Liver (tissue), 9 donors: ENCODE data around the gene FRAS1. TPM values are rescaled to one million over a fixed set of nuclear protein-coding genes. Genes with fewer than 3 reads are reported as not detected.

ENCODE experiments used
- DNase-seq: peaks from one replicate; pipeline ENCODE4 v3.0.0-alpha.2; 2017; ENCODE audit warnings: low spot score
- H3K27ac ChIP-seq, 2 donors: one replicate each; pipeline ENCODE4 v1.7.0; 2013; ENCODE audit warnings: inconsistent platforms in 2 of 2, low read length in 2 of 2, control low read depth in 1 of 2, low read depth in 1 of 2, mild to moderate bottlenecking in 1 of 2
- H3K27me3 ChIP-seq, 4 donors: one replicate each; pipeline versions ENCODE4 v1.6.1 to v1.7.0; 2013; ENCODE audit warnings: low read length in 3 of 4, inconsistent platforms in 1 of 4, mild to moderate bottlenecking in 1 of 4, moderate library complexity in 1 of 4; ENCODE audit not compliant: control insufficient read depth in 4 of 4, insufficient read depth in 4 of 4
- H3K36me3 ChIP-seq, 4 donors: one replicate each; pipeline versions ENCODE4 v1.6.1 to v1.7.0; 2013; ENCODE audit warnings: low read length in 3 of 4, mild to moderate bottlenecking in 3 of 4, low read depth in 1 of 4, moderate library complexity in 1 of 4; ENCODE audit not compliant: control insufficient read depth in 4 of 4, insufficient read depth in 3 of 4
- H3K4me1 ChIP-seq, 4 donors: one replicate each; pipeline versions ENCODE4 v1.6.1 to v1.7.0; 2013; ENCODE audit warnings: low read length in 3 of 4, mild to moderate bottlenecking in 3 of 4, moderate library complexity in 1 of 4; ENCODE audit not compliant: control insufficient read depth in 4 of 4, insufficient read depth in 4 of 4
- H3K4me3 ChIP-seq, 3 donors: one replicate each; pipeline versions ENCODE4 v1.6.1 to v1.7.0; 2013; ENCODE audit warnings: low read length in 3 of 3, control low read depth in 1 of 3, low read depth in 1 of 3, mild to moderate bottlenecking in 1 of 3
- H3K9ac ChIP-seq, 2 donors: one replicate each; pipeline ENCODE4 v1.7.0; 2013; ENCODE audit warnings: low read length in 2 of 2, mild to moderate bottlenecking in 2 of 2, moderate library complexity in 2 of 2, control low read depth in 1 of 2, low read depth in 1 of 2
- H3K9me3 ChIP-seq, 4 donors: one replicate each; pipeline versions ENCODE4 v1.6.1 to v1.7.0; 2013; ENCODE audit warnings: low read length in 3 of 4; ENCODE audit not compliant: control insufficient read depth in 4 of 4
- ATF3 ChIP-seq: IDR thresholded peaks from 2 replicates; pipeline ENCODE4 v1.6.1; 2016; ENCODE audit warnings: antibody characterized with exemption
- CTCF ChIP-seq: fragments of 150-350 bp; IDR thresholded peaks from 2 replicates; pipeline ENCODE4 v1.5.1; 2017; ENCODE audit warnings: improper control_type of control experiment, low read depth, low read length; ENCODE audit not compliant: missing input control
- EGR1 ChIP-seq, 2 donors: IDR thresholded peaks; 2 replicates each; pipeline ENCODE4 v1.6.1; 2016 to 2018; ENCODE audit warnings: antibody characterized with exemption in 2 of 2, low read depth in 2 of 2
- FOXA1 ChIP-seq: IDR thresholded peaks from 2 replicates; pipeline ENCODE4 v1.6.1; 2016; ENCODE audit warnings: antibody characterized with exemption
- FOXA2 ChIP-seq: IDR thresholded peaks from 2 replicates; pipeline ENCODE4 v1.6.1; 2016; ENCODE audit warnings: antibody characterized with exemption
- GABPA ChIP-seq, 2 donors: IDR thresholded peaks in 1 of 2; conservative IDR thresholded peaks in 1 of 2; 2 replicates each; pipeline ENCODE4 v1.6.1; 2016; ENCODE audit warnings: antibody characterized with exemption in 2 of 2, mild to moderate bottlenecking in 1 of 2, moderate library complexity in 1 of 2
- HNF4A ChIP-seq, 2 donors: conservative IDR thresholded peaks; 2 replicates each; pipeline ENCODE4 v1.6.1; 2016; ENCODE audit warnings: antibody characterized with exemption in 2 of 2, mild to moderate bottlenecking in 2 of 2
- HNF4G ChIP-seq: IDR thresholded peaks from 2 replicates; pipeline ENCODE4 v1.6.1; 2016; ENCODE audit warnings: antibody characterized with exemption
- MAX ChIP-seq: IDR thresholded peaks from 2 replicates; pipeline ENCODE4 v1.6.1; 2016; ENCODE audit warnings: antibody characterized with exemption
- NR2F2 ChIP-seq: IDR thresholded peaks from 2 replicates; pipeline ENCODE4 v1.6.1; 2016; ENCODE audit warnings: antibody characterized with exemption
- RAD21 ChIP-seq, 2 donors: IDR thresholded peaks; 2 replicates each; pipeline ENCODE4 v1.6.1; 2016; ENCODE audit warnings: antibody characterized with exemption in 2 of 2, mild to moderate bottlenecking in 2 of 2
- REST ChIP-seq: IDR thresholded peaks from 2 replicates; pipeline ENCODE4 v1.6.1; 2016; ENCODE audit warnings: antibody characterized with exemption, mild to moderate bottlenecking
- RXRA ChIP-seq, 2 donors: IDR thresholded peaks; 2 replicates each; pipeline ENCODE4 v1.6.1; 2017 to 2018; ENCODE audit warnings: antibody characterized with exemption in 2 of 2, mild to moderate bottlenecking in 1 of 2
- SP1 ChIP-seq: IDR thresholded peaks from 2 replicates; pipeline ENCODE4 v1.6.1; 2018; ENCODE audit warnings: antibody characterized with exemption, mild to moderate bottlenecking
- TAF1 ChIP-seq: conservative IDR thresholded peaks from 2 replicates; pipeline ENCODE4 v1.6.1; 2016; ENCODE audit warnings: antibody characterized with exemption, mild to moderate bottlenecking
- YY1 ChIP-seq: IDR thresholded peaks from 2 replicates; pipeline ENCODE4 v1.6.1; 2016; ENCODE audit warnings: antibody characterized with exemption, mild to moderate bottlenecking
- WGBS: extraction: QIAGEN DNeasy Blood & Tissue Kit; methylation state at CpG from one replicate; pipeline ENCODE4 v1.1.7; 2013; 5-methylcytosine and 5-hydroxymethylcytosine counted together
- polyA plus RNA-seq, 2 donors: library from polyadenylated mRNA; stranded (reverse) in 1 of 2; unstranded in 1 of 2; fragments of 200-250 nt in 1 of 2; fragments of >200 nt in 1 of 2; fragmentation: Nextera tagmentation in 1 of 2; extraction: Ambion mirVana in 1 of 2; gene quantifications; one replicate each; pipeline versions ENCODE4 v1.2.1 to v1.2.3, GENCODE V29; 2013 to 2015
- total RNA-seq, 2 donors: library from RNA; depleted of rRNA; stranded (reverse); fragments of >200 nt; gene quantifications; one replicate each; pipeline ENCODE4 v1.2.3, GENCODE V29; 2014
- TF ChIP-seq, protein P1 (sequence below): IDR thresholded peaks from 2 replicates; pipeline ENCODE4 v1.6.1; 2016; ENCODE audit warnings: antibody characterized with exemption
- donor health status: healthy.
- donor health status: healthy.
- donor health status: healthy.
- donor health status: healthy.
- donor health status: healthy.

The FRAS1 gene
- total and polyA plus RNA-seq, 4 donors: 0.08 to 6.0 (median 1.1) TPM

- TF ChIP-seq REST (no peak), MAX (no peak), TAF1 (no peak), HNF4G (no peak), RAD21 (IDR thresholded peaks at IDR 0.05) (no peak), ATF3 (no peak), GABPA (IDR thresholded peaks at IDR 0.05 in 1 of 2, conservative IDR thresholded peaks at IDR 0.05 in 1 of 2) (no peak), EGR1 (IDR thresholded peaks at IDR 0.05; ENCODE audit: low read depth in 2 of 2) (no peak), RXRA (IDR thresholded peaks at IDR 0.05) (no peak), CTCF (no peak), FOXA2 (no peak), HNF4A (conservative IDR thresholded peaks at IDR 0.05) (no peak), NR2F2 (no peak), SP1 (no peak), YY1 (no peak)
- TF ChIP-seq, protein P1, sequence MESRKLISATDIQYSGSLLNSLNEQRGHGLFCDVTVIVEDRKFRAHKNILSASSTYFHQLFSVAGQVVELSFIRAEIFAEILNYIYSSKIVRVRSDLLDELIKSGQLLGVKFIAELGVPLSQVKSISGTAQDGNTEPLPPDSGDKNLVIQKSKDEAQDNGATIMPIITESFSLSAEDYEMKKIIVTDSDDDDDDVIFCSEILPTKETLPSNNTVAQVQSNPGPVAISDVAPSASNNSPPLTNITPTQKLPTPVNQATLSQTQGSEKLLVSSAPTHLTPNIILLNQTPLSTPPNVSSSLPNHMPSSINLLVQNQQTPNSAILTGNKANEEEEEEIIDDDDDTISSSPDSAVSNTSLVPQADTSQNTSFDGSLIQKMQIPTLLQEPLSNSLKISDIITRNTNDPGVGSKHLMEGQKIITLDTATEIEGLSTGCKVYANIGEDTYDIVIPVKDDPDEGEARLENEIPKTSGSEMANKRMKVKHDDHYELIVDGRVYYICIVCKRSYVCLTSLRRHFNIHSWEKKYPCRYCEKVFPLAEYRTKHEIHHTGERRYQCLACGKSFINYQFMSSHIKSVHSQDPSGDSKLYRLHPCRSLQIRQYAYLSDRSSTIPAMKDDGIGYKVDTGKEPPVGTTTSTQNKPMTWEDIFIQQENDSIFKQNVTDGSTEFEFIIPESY: no peak
- WGBS: 82% methylated on average over 3 of the region's 3 CpGs
Measured at GRCh38 chr4:78457751-78458150, 400.6 kb downstream of the FRAS1 start.

DNA sequence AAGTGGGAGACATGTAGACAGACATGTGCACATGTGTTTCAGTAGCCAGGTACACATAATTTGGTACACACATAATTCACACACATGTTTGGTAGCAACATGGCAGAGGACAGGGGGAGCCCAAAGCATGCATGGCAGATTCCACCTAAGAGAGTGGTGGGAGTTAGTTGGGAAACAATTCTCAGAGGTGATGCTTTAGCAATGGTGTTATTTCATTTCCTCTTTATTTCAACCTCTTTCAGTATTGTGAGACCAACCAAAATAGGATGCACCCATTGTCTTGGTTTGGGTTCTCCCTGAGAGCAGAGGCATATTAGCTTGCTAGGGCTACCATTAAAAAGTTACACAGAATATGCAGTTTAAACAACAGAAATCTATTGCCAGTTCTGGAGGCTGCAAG lies 402.2 kb downstream of the FRAS1 start:
- Histone ChIP-seq H3K9ac (no peak overlapping the region), H3K36me3 (no peaks in the 10 kb centered on the region), H3K4me1 (no peaks in the 10 kb centered on the region), H3K9me3 (no peaks in the 10 kb centered on the region), H3K27ac (no peak overlapping the region), H3K4me3 (no peak overlapping the region), H3K27me3 (peaks cover 0 to under 1% (median 0%) of the 10 kb centered on the region in 4 donors)
- TF ChIP-seq TAF1 (no peak), YY1 (no peak), GABPA (IDR thresholded peaks at IDR 0.05 in 1 of 2, conservative IDR thresholded peaks at IDR 0.05 in 1 of 2) (no peak), ATF3 (no peak), FOXA1 (no peak), CTCF (no peak)
- no peak for DNase-seq

More at GRCh38 chr4:78457751-78458150, 400.6 kb downstream of the FRAS1 start:
- Histone ChIP-seq H3K4me1 (no peaks in the 10 kb centered on the region), H3K36me3 (no peaks in the 10 kb centered on the region), H3K9me3 (no peaks in the 10 kb centered on the region), H3K27ac (no peak overlapping the region), H3K9ac (no peak overlapping the region), H3K27me3 (peaks cover 0 to 2% (median 0%) of the 10 kb centered on the region in 4 donors), H3K4me3 (no peak overlapping the region)
- DNase-seq: no peak
